NK-92 (cell line): Measurements from ENCODE around the gene HHAT.

Experiments used
- DNase-seq: peaks from one replicate; lab custom pipeline; 2025; ENCODE audit not compliant: unreplicated experiment; lab: John Stamatoyannopoulos, UW

The HHAT gene

GRCh38 chr1:210313046-210313595 lies 15.6 kb upstream of the HHAT start:
- DNase-seq = no peak

GRCh38 chr1:210313921-210314320 lies 14.8 kb upstream of the HHAT start:
- DNase-seq = no peak

- no peak for DNase-seq
Observed at GRCh38 chr1:210315529-210315928, 13.2 kb upstream of the HHAT start.

- no peak for DNase-seq
Observed at GRCh38 chr1:210321131-210321530, 7.6 kb upstream of the HHAT start.

GRCh38 chr1:210321552-210321951 lies 7.2 kb upstream of the HHAT start:
- no peak for DNase-seq

- DNase-seq = no peak
Observed at GRCh38 chr1:210323957-210324356, 4.7 kb upstream of the HHAT start.

- no peak for DNase-seq
Observed at GRCh38 chr1:210325026-210325670, 3.6 kb upstream of the HHAT start.

GRCh38 chr1:210328032-210328745 lies 513 bp upstream of the HHAT start:
- no peak for DNase-seq

GRCh38 chr1:210330279-210330866 lies 1.7 kb downstream of the HHAT start:
- DNase-seq = no peak

- no peak for DNase-seq
Observed at GRCh38 chr1:210332233-210332632, 3.5 kb downstream of the HHAT start.

- DNase-seq = no peak
Observed at GRCh38 chr1:210332719-210333398, 4.2 kb downstream of the HHAT start.

GRCh38 chr1:210335001-210335400 lies 6.3 kb downstream of the HHAT start:
- no peak for DNase-seq

- no peak for DNase-seq
Observed at GRCh38 chr1:210336362-210336761, 7.7 kb downstream of the HHAT start.

GRCh38 chr1:210339500-210339899 lies 10.8 kb downstream of the HHAT start:
- DNase-seq = no peak

- no peak for DNase-seq
Observed at GRCh38 chr1:210340311-210340710, 11.6 kb downstream of the HHAT start.

- no peak for DNase-seq
Observed at GRCh38 chr1:210340841-210341240, 12.1 kb downstream of the HHAT start.

- DNase-seq = no peak
Observed at GRCh38 chr1:210342986-210343780, 14.5 kb downstream of the HHAT start.

GRCh38 chr1:210344706-210345105 lies 16.0 kb downstream of the HHAT start:
- DNase-seq = no peak

- DNase-seq = no peak
Observed at GRCh38 chr1:210347112-210347511, 18.4 kb downstream of the HHAT start.

GRCh38 chr1:210351496-210351895 lies 22.8 kb downstream of the HHAT start:
- DNase-seq = no peak

- DNase-seq = no peak
Observed at GRCh38 chr1:210352575-210352974, 23.9 kb downstream of the HHAT start.
